ENCODE measurements around the gene HCRTR1.

DNA sequence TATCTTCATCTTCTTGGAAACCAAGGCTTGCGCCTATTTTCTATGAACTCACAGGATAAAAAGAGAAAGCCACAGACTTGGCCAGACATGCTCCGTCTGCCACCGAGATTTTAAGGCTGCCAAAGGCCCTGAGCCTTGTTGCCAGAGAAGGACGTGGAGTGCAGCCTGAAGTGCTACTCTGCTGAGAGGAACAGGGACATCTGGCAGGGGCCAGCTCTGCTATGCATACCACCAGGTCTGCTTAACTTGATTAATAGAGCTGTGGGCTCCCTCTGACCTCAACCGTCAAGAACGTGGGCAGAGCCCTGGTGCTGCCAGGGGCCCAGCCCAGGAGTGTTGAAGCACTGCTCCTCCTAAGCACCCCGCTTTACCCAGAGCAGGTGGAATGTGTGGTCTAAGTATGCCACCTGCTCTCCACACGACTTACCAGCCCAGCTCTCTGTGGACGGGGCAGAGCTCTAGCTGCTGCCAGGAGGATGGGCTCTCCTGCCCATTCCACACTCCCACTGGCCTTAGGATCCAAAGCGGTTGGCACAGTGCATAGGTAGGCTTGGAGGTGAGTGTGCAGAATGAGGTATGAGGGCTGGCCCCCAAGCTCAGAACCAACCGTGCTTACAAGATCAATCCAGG lies 10.6 kb downstream of the HCRTR1 start:
- TF ChIP-seq POLR2A (IDR thresholded peaks at IDR 0.05; ENCODE audit: low read depth, low read length) (no peak), POLR2AphosphoS5 (IDR thresholded peaks at IDR 0.05; ENCODE audit: insufficient read depth, low read depth, low read length) (no peak)
- TF ChIP-seq, protein P1, sequence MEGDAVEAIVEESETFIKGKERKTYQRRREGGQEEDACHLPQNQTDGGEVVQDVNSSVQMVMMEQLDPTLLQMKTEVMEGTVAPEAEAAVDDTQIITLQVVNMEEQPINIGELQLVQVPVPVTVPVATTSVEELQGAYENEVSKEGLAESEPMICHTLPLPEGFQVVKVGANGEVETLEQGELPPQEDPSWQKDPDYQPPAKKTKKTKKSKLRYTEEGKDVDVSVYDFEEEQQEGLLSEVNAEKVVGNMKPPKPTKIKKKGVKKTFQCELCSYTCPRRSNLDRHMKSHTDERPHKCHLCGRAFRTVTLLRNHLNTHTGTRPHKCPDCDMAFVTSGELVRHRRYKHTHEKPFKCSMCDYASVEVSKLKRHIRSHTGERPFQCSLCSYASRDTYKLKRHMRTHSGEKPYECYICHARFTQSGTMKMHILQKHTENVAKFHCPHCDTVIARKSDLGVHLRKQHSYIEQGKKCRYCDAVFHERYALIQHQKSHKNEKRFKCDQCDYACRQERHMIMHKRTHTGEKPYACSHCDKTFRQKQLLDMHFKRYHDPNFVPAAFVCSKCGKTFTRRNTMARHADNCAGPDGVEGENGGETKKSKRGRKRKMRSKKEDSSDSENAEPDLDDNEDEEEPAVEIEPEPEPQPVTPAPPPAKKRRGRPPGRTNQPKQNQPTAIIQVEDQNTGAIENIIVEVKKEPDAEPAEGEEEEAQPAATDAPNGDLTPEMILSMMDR (IDR thresholded peaks at IDR 0.05; ENCODE audit: extremely low read depth in 1 of 2, insufficient read depth in 1 of 2, low read depth in 1 of 2, low read length in 2 of 2) = no peak

All from endothelial cell of umbilical vein (primary cell).